Measurements from ENCODE around the gene KCTD17.
"Not testable (repeated sequence)": the region's sequence is repeated elsewhere in the genome, so short reads cannot be mapped to it uniquely, and the experiment has no call there.

KCTD17 gene

GRCh38 chr22:37069319-37069718 is 17.8 kb downstream of the KCTD17 start:
- in situ Hi-C loops (cut with HindIII; ENCODE audit: low sequenced_read_pairs) = no loop called here
- TF ChIP-seq CTCF (IDR thresholded peaks at IDR 0.05; ENCODE audit: low read depth, low read length) = no peak
- H3K4me3 ChIP-seq (ENCODE audit: low read depth, low read length) = no peak overlapping the region
- DNase-seq (ENCODE audit: low read depth, low spot score) = no peak

- TF ChIP-seq CTCF (IDR thresholded peaks at IDR 0.05; ENCODE audit: low read depth, low read length) = no peak
- in situ Hi-C loops (cut with HindIII; ENCODE audit: low sequenced_read_pairs) = no loop called here
Observed at GRCh38 chr22:37069719-37070118, 18.2 kb downstream of the KCTD17 start.

GRCh38 chr22:37070334-37070733 is 18.8 kb downstream of the KCTD17 start:
- H3K4me3 ChIP-seq (ENCODE audit: low read depth, low read length) = no peak overlapping the region
- TF ChIP-seq CTCF (IDR thresholded peaks at IDR 0.05; ENCODE audit: low read depth, low read length) = no peak
- no peak for DNase-seq (ENCODE audit: low read depth, low spot score)
- in situ Hi-C loops (cut with HindIII; ENCODE audit: low sequenced_read_pairs) = no loop called here

More at GRCh38 chr22:37069719-37070118, 18.2 kb downstream of the KCTD17 start:
- no peak overlapping the region for H3K4me3 ChIP-seq (ENCODE audit: low read depth, low read length)
- DNase-seq (ENCODE audit: low read depth, low spot score) = no peak

GRCh38 chr22:37070744-37071143 is 19.2 kb downstream of the KCTD17 start:
- TF ChIP-seq CTCF (IDR thresholded peaks at IDR 0.05; ENCODE audit: low read depth, low read length) = no peak
- in situ Hi-C loops (cut with HindIII; ENCODE audit: low sequenced_read_pairs) = no loop called here
- DNase-seq (ENCODE audit: low read depth, low spot score) = no peak
- no peak overlapping the region for H3K4me3 ChIP-seq (ENCODE audit: low read depth, low read length)

- DNase-seq (ENCODE audit: low read depth, low spot score); in situ Hi-C loops (cut with HindIII; ENCODE audit: low sequenced_read_pairs); H3K4me3 ChIP-seq (ENCODE audit: low read depth, low read length): not testable (repeated sequence)
Observed at GRCh38 chr22:37071850-37072592, 20.5 kb downstream of the KCTD17 start.

GRCh38 chr22:37072673-37073072 is 21.1 kb downstream of the KCTD17 start:
- in situ Hi-C loops (cut with HindIII; ENCODE audit: low sequenced_read_pairs) = no loop called here
- no peak for DNase-seq (ENCODE audit: low read depth, low spot score)
- H3K4me3 ChIP-seq (ENCODE audit: low read depth, low read length) = no peak overlapping the region
- no peak for TF ChIP-seq CTCF (IDR thresholded peaks at IDR 0.05; ENCODE audit: low read depth, low read length)

GRCh38 chr22:37074537-37074936 is 23.0 kb downstream of the KCTD17 start:
- DNase-seq (ENCODE audit: low read depth, low spot score) = no peak
- in situ Hi-C loops (cut with HindIII; ENCODE audit: low sequenced_read_pairs) = no loop called here
- no peak for TF ChIP-seq CTCF (IDR thresholded peaks at IDR 0.05; ENCODE audit: low read depth, low read length)
- H3K4me3 ChIP-seq (ENCODE audit: low read depth, low read length) = no peak overlapping the region

Measured in astrocyte of the spinal cord (primary cell).